ENCODE measurements around the gene CACNA1H.

The CACNA1H gene

DNA sequence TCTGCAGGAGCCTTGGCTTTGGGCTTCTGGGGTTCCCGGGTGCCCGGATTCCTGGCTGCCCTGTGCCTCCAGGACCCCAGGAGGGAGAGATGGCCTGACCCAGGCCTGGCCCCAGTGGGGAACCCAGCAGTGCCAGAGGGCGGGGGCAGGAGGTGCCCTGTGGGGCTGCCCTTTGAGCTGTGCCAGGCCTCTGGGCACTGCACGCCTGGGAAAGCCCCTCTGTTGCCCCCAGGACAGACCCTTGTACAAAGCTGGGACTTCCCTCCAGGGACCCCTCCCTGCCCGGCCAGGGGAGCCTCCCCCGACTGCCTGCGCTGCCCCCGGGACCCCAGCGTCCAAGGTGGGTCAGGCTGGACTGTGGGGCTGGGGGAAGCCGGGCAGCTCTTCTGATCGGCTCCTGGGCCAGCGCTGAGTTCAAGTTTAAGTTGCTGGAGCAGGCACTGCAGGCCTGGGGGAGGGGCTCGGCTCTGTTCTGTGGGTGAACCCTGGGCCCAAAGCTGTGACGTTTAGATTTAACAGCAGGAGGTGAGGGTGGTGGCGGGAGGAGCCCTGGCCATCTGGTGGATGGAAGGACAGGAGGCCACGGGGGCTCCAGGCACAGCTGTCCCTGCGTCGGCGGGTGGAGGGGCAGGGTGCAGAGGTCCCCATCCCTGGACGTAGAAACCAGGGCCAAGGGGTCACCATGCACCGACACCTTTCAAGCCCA, 29.2 kb upstream of the CACNA1H start:
- no peak for DNase-seq (ENCODE audit: low spot score)

DNA sequence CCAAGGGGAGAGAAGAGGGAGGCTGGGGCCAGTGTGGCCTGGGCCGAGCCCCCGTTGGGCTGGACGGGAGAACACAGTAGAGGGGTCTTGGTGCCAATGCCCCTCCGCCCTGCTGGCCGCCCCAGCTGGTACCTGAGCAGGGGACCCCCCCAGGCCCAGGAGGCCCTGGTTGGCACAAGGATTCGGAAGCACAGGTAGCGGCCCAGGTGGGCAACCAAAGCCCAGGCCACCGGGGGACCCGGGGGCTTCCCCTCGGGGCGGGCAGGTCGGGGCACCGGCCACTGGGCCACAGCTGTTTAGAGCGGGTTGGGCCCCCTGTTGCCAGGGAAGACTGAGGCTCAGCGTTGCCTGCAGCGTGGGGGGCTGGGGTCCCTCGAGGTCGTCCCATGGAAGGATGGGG, 28.6 kb upstream of the CACNA1H start:
- no peak for DNase-seq (ENCODE audit: low spot score)

DNA sequence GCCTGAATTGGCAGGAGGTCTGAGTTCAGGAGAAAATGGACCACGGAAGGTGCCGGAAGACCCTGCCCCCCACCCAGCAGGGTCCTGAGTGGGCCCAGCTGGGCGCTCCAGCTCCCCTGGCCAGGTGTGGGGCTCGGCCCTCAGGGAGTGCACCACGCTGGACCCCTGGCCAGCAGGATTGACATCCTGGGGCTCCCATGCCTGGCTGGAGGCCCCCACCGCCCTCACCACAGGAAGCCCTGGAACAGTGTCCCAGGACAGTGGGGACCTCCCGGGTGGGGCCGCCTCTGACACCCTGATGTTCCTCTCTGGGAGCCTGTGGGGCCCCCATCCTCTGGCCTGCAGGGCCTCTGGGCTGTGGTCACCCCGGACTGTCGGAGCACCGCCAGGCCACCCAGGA, 28.1 kb upstream of the CACNA1H start:
- DNase-seq (ENCODE audit: low spot score), result no peak

DNA sequence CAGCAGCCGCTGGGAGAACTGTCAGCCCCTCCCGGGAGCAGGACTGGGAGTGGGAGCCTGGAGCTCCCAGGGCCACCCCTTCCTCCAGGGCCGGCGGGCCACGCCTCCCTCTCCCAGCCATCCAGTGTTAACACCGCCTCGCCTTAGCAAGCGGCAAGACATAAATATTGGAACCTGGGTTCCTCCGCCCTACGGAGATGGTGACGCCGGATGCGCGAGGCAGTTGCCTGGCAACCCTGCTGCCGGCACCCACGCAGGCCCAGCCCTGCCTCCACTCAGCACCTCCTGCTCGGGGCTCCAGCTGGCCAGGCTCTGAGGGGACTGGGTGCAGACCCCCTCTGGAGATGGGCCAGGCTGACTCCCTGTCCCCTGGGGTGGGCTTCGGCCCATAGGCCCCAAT, 27.4 kb upstream of the CACNA1H start:
- DNase-seq (ENCODE audit: low spot score), result no peak

DNA sequence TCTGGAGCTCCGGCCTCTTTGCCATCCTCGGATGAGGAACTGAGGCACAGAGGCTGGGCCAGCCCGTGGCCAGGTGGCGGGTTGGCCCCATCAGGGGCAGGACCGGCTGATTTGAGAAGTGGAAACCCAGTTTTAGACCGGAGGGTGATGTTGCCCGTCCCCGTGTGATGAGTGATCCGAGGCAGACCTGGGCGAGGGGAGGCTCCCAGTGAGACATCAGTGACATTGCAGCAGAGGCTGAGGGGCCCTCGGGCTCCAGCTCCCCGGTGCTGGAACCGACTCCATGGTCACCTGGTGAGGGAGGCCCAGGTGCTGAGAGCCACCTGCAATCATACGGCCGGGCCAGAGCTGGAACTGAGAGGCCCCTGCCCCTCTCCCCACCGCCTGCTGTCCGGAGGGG, 26.9 kb upstream of the CACNA1H start:
- no peak for DNase-seq (ENCODE audit: low spot score)

DNA sequence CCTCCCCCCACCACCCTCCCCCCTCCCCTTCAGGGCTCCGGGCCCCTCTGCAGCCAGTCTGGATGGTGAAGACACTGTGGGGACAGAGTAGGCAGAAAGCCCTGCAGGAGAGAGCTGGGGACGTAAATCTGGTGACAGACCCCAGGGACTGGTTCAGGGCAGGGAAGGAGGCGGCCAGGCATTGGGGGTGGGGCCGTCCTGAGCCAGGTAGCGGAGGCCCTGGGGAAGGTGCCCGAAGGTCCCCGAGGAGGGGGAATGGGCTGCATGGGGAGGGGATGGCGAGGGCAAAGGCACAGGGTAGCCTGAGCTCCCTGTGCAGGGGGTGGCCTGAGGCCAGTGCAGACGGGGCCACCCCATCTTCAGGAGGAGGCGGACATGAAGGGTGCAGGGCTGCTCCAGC, 26.3 kb upstream of the CACNA1H start:
- DNase-seq (ENCODE audit: low spot score), result no peak

DNA sequence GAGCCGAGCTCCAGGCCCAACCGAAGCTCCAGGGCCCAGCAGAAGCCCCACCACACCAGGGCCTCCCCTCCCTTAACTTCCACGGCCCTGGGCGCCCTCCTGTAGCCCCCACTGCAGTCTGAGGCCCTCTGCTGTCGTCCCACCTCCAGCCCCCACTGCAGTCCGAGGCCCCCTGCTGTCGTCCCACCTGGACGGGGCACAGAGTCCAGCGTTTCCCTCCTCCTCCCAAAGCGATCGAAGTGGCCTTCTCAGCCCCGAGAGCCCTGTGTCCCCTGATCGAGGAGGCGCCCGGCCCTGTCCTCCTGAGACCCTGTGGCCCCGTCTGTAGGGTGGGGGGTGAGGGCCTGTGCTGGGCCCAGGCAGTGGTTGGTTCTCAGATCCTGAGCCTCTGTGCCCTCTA, 25.8 kb upstream of the CACNA1H start:
- no peak for DNase-seq (ENCODE audit: low spot score)

DNA sequence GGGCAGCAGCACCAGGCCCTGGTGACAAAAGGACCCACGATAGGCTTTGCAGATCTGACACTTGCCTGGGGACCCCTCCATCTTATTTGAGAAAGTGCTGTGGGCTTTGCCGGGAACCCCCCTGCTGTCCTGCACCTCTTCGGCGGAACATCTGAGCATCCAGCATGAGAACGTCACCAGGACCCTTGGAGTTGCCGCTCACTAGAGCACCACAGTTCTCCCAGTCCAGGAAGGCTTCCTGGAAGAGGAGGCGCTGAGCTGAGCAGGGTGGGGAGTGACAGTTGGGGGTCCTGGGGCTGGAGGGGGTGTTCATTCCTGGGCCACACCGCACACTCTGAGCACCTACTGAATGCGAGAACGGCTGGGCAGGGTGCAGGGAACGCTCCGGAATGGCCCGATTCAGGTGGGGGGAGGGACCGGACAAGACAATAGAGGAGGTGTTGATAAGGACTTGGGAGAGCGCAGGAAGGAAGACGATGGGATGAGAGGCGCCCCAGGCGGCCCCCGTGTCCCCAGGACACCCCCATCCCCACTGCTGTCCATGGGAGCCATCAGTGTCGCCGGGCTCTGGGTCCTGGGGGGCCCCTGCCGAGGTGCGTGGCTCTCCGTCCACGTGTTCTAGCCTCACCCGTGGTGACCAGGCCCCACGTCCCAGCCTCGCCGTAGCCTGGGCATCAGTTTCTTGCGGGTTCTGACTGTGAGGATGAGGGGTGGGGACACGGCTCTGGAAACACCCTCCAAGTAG, 24.8 kb upstream of the CACNA1H start:
- DNase-seq (ENCODE audit: low spot score), result no peak

DNA sequence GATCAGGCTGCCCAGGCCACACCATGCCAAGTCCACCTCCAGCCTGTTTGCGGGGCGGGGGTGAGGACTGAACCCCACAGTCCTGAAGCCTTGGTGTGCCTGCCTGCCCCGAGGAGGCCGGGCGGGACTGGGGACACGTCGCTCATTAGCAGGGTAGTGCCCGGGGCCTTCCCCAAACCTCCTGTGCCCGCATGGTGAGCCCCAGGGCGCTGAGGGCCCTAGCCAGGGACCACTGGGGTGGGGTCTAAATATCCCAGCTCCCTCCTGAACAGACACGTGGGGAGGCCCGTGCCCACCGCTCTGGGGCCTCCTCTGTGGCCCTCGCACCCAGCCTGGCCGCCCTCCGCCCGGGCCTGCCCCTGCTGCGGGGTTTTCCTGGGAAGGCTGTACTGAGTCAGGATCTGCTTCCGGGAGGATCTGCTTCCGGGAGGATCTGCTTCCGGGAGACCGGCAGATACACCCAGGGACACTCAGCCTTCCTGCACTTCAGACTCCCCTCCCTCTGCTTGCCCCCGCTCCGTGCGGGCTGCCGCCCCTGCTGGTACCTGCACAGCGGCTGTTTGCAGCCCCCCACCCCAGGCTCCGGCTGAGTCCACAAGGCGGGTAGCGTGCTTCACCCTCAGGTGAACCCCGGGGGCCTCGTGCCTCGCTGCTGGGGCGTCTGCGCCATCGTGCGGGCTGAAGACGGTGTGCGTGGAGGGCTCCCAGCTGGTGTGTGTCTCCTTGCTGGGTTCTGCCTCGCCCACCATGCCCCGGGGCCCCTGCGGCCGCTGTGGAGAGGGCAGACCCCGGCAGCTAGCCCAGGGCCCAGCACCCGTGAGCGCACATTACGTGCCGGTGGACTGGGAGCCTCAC, 23.6 kb upstream of the CACNA1H start:
- DNase-seq (ENCODE audit: low spot score), result no peak

DNA sequence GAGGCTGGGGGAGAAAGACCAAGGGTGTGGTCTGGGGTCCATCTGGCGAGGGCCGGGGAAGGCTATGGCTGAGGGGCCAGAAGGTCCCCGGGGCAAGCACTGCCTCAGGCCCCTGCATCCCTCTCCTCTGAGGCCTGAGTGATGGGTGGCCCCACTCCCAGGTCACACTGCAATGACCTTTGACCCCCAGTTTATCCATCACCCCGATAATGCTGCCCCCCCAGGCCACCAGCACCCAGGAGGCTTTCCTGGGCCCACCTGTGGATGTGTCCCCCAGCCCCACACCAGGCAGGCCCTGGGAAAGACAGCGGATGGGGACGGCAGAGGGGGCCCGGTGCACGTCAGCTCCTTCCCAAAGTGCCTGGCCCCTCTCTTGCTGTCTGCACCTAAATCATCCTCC, 22.5 kb upstream of the CACNA1H start:
- DNase-seq (ENCODE audit: low spot score), result no peak

DNA sequence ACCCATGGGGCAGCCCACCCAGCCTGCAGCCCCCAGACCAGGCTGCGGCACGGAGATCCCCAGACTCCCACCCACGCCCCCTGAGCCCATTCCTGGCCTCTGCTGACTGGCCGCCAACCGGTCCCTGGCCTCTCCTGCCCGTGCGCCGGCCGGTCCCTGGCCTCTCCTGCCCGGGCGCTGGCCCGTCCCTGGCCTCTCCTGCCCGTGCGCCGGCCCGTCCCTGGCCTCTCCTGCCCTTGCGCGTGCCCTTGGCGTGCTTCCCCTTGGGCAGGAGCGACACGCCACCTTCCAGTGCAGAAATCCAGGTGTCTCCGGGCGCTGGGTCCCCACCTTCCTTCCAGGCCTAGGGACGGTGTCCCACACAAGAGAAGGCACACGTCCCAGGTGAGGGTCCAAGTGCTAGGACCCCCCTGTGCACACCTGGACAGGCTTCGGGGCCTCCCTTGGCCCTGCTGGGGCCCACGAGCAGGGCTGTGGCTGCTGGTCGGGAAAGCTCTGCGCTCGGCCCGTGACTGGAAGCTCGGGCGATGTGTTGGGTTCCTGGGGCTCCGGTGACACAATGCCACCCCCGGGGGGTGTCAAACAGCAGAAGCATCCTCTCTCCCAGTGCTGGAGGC, 21.4 kb upstream of the CACNA1H start:
- DNase-seq (ENCODE audit: low spot score), result no peak

DNA sequence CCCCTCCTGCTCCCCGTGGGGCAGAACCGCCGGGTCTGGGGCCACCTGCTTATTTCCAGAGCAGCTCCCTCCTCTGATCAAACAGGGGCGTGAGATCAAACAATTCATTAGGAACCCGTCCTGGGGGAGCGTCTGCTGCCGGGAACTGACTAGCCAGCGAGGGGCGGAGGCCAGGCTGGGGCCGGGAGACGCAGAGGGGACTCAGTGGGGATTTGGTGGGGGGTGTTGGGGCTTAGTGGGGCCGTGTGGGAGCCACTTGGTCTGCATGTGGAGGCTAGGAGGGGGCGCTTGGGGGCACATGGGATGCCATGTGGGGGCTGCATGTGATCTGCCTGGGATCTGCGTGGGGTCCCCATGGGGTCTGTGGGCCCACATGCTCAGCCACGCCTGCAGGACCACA, 20.5 kb upstream of the CACNA1H start:
- no peak for DNase-seq (ENCODE audit: low spot score)

DNA sequence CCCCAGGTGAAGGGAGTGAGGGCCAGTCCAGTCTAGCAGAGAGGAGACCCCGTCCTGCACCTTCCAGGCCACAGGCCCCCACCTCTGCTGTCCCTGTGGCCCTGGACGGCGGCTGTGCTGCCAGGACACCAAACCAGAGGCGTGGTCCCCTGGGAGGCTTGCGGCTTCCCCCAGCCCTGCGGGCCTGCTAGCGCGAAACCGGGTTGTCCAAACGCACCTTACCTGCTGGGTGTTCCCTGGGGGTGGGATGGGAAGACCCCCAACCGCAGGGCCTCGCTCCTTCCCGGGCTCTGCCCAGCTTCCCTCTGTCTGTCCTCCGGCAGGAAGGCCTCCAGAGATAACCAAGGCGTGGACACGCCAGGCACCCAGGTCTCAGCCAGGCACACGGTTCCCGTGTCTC, 19.6 kb upstream of the CACNA1H start:
- no peak for DNase-seq (ENCODE audit: low spot score)

DNA sequence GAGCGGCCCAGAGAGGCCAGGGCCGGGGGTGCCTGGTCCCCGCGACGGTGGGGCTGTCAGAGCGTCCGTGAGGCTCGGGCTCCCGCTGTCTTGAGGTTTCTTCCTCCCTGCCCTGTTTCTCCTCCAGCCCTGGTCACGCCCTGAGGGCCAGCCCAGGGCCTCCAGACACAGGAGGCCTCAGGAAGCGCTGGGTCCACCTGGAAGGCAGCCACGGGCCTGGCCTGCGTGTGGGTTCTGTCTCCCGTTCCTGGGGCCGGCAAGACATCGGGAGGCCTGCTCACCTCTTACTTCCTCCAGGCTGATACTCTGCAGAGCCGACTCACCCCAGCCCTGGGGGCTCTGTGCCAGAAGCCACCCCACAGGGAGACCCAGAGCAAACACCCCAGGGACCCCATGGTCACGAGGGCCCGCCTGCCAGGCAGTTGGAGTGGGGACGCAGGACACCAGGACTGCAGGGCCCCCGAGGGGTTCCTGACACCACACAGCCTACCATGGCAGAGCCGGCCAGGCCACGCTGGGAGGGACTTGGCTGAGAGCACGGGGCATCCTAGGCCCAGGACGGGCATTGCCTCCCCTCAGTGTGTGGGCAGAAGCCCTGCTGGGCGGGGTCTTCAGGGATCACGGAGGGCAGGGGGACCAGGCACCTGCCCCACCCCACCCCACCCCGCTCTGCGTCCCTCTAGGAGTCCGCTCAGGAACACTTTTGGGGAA, 18.9 kb upstream of the CACNA1H start:
- no peak for DNase-seq (ENCODE audit: low spot score)

DNA sequence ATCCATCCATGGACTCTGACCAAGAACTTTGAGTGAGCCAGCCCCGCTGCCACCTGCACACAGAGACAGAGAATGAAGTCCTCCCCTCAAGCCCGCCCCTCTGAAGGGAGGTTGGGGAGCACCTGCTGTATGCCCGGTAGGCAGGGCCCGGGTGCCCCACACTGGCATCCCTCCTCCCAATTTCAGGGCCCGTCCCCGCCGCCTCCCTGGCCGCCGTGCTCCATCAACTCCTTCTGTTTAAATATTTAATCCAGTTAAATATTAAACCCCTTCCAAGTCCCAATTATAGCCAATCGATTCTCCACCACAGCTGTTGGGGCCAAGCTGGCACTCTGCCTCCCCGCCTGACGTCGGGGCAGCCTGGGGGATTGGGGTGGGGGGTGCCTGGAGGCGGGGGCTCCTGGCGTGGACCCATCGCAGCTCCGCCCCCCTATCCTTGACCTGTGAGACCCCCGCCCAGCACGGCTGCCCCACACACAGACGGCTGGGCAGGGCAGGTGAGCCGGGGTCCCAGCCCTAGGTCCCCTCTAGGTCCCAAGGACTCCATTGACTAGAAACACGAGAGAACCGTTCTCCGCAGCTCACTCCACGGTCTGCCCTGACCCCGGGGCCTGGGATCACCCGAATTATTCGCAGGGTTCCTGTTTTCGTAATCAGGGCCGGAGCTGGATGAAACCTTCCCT, 18.0 kb upstream of the CACNA1H start:
- DNase-seq (ENCODE audit: low spot score), result no peak

DNA sequence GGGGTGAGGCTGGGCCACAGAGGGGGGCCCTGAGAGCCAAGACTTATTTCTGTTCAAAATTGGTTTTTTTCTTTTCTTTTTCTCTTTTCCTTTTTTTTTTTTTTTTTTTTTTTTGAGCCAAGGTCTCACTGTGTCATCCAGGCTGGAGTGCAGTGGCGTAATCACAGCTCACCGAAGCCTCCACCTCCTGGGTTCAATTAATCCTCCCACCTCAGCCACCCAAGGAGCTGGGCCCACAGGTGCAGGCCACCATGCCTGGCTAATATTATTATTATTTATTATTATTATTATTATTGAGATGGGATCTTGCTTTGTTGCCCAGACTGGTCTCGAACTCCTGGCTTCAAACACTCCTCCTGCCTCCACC, 17.5 kb upstream of the CACNA1H start:
- no peak for DNase-seq (ENCODE audit: low spot score)

DNA sequence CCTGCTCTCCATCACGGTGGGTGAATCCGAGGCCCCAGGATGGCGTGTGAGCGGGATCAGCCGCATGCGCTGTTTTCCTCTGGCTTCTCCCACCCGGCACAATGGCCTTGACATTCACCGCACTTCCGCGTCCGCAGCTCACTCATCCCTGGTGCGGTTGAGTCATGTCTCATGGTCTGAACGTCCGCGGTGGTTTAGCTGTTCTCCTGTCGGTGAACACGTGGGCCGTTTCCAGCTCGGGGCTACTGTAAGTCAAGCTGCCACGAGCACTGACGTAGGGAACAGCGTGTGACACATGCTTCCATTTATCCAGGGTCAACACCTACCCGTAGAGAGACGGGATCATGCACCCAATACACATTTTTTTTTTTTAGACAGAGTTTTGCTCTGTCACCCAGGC, 15.3 kb upstream of the CACNA1H start:
- no peak for DNase-seq (ENCODE audit: low spot score)

DNA sequence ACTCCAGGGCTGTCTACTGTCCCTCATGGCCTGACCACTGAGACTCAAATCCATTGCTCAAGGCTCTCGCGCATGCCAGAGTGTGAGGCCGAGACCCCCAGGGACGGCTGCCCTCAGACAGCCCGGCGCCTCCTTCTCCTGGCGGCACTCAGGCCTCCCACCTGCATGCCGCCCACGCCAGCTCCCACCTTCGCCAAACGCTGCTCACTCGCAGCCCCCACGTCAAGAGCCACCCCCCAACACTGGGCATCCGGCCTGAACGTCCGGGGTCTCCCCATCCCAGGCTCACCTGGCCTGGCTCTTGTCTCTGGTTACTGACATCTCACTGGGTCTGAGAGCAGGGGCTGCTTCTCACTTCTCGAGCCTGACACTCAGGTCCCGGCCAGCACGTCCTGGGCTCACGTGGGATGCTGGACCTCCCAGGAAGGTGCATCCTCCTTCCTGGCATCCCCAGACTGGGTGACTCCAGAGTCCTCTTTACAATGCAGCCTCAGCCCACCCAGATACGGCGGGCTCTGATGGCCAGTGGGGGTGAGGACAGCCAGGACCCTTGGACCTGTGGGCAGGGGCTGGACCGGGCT, 12.2 kb upstream of the CACNA1H start:
- no peak for DNase-seq (ENCODE audit: low spot score)

DNA sequence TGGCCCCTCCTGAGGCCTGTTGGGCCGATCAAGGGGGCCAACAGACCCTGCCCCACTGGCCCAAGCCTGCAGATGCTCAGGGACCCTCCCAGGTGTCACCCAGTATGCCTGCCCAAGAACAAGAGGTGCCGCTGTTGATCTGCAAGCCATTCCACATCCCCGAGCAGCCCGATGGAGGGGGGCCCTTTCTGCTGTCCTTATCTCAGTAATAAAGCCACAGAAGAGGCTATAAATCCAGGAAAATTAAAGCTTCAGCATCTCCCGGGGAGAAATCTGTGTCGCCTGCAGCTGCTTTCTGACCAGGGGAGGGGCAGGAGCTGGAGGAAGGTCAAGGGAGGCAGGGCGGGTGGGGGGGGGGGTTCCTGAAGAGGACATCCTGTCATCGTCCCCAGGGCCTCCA, 11.7 kb upstream of the CACNA1H start:
- no peak for DNase-seq (ENCODE audit: low spot score)

DNA sequence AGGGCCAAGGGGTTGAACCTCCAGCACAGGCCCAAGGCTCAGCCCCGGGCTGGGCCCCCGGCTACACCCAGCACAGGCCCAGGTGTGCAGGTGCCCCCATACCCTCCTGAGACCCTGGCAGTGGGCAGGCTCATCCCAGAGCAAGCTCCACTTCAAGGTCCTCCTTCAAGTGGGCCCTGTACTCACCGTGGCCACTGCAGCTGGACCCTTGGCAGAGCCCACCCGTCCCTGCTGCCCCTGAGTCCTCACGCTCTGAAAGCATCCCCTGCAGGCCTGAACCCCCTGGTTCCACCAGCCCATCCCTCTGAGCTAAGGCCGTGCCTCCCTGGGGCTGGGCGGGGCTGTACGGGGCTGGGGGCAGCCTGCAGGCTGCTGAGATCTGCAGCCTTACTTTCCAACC, 11.2 kb upstream of the CACNA1H start:
- DNase-seq (ENCODE audit: low spot score), result no peak

DNA sequence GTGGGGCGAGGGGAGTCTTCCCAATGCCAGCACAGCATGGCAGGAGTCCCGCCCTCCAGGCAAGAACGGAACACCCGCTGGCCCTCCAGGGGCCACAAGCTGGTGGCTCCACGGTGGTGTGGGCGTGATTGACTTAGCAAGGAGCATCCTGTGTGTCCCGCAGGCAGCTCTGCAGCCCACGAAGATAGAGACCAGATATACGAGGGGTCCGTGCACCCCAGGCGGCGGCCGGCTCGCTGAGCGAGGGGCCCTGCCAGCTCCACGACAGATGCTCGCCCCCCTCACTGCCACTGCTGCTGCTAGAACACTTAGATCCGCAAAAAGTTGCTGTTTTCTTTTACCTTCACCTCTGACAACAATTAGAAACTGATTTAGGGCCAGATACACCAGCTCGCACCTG, 10.0 kb upstream of the CACNA1H start:
- DNase-seq (ENCODE audit: low spot score), result no peak

All from CD4-positive, alpha-beta T cell treated with Interleukin-2 at 100 ng/mL for 4 hours (primary cell).